ENCODE results near the gene PHAF1.

DNA sequence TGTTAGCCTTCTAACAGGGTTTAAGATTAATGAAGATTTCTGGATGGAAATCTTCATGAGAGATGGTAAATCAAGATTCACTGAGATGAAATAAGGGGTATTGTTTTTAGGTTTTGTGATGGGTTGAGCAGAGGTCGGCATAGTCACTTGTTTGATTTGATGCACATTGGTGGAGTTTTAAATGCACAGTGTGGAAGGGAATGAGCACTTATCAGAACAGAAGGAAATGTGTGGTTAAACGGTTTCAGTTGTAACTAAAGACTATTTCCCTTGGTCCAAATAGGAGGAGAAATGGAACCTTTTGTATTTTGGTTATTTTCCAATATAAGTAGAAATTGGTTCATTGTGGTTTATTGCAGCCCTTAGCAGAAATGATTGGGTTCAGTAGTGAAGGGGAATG lies 46.7 kb upstream of the PHAF1 start:
- TF ChIP-seq, protein P1, sequence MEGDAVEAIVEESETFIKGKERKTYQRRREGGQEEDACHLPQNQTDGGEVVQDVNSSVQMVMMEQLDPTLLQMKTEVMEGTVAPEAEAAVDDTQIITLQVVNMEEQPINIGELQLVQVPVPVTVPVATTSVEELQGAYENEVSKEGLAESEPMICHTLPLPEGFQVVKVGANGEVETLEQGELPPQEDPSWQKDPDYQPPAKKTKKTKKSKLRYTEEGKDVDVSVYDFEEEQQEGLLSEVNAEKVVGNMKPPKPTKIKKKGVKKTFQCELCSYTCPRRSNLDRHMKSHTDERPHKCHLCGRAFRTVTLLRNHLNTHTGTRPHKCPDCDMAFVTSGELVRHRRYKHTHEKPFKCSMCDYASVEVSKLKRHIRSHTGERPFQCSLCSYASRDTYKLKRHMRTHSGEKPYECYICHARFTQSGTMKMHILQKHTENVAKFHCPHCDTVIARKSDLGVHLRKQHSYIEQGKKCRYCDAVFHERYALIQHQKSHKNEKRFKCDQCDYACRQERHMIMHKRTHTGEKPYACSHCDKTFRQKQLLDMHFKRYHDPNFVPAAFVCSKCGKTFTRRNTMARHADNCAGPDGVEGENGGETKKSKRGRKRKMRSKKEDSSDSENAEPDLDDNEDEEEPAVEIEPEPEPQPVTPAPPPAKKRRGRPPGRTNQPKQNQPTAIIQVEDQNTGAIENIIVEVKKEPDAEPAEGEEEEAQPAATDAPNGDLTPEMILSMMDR (IDR thresholded peaks at IDR 0.05 in 4 of 5, conservative IDR thresholded peaks at IDR 0.05 in 1 of 5): no peak
- TF ChIP-seq POLR2A (IDR thresholded peaks at IDR 0.05): no peak

Data from gastrocnemius medialis (tissue), 4 donors.